K562 (cell line): ENCODE data around the gene TMEM89. TPM values are rescaled to one million over a fixed set of nuclear protein-coding genes. Genes with fewer than 3 reads are reported as not detected.

ENCODE experiments used
- ADNP ChIP-seq: fragments of 200-800 bp; sonication (Bioruptor generic); IDR thresholded peaks from 2 replicates; pipeline ENCODE4 v1.6.1; 2016; ENCODE audit warnings: missing genetic modification characterization, missing compliant biosample characterization
- BRCA1 ChIP-seq, 2 experiments: fragments of 450-650 bp in 1 of 2; sonication (generic) in 1 of 2; formaldehyde crosslinking in 1 of 2; IDR thresholded peaks; 2 replicates each; pipeline versions ENCODE4 v1.5.0 to v1.6.1; 2017 to 2020; ENCODE audit warnings: mild to moderate bottlenecking in 1 of 2, missing genetic modification reagents in 1 of 2
- GTF2E2 ChIP-seq: fragments of 200-800 bp; sonication (Bioruptor generic); IDR thresholded peaks from 2 replicates; pipeline ENCODE4 v1.6.1; 2016; ENCODE audit warnings: missing genetic modification characterization, missing compliant biosample characterization
- HSF4 ChIP-seq: fragments of 250-450 bp; sonication (Bioruptor Pico); IDR thresholded peaks from 2 replicates; pipeline ENCODE4 v2.1.2; 2022; ENCODE audit warnings: mild to moderate bottlenecking, moderate library complexity, borderline replicate concordance
- SMC3 ChIP-seq: conservative IDR thresholded peaks from 2 replicates; pipeline ENCODE4 v1.6.1; 2011; ENCODE audit warnings: low read depth, low read length, improper control_type of control experiment; ENCODE audit not compliant: insufficient read depth
- SNAPC5 ChIP-seq: fragments of 250-450 bp; sonication (Bioruptor Pico); IDR thresholded peaks from 2 replicates; pipeline ENCODE4 v1.8.0; 2021; ENCODE audit warnings: moderate library complexity, mild to moderate bottlenecking, inconsistent platforms
- ZBTB40 ChIP-seq, 2 experiments: fragments of 450-650 bp in 1 of 2; sonication (generic) in 1 of 2; formaldehyde crosslinking in 1 of 2; IDR thresholded peaks; 2 replicates each; pipeline versions ENCODE4 v1.7.1 to v1.9.0; 2016 to 2022; ENCODE audit warnings: inconsistent platforms in 1 of 2, mild to moderate bottlenecking in 1 of 2, missing genetic modification reagents in 1 of 2
- ZC3H8 ChIP-seq: fragments of 450-650 bp; IDR thresholded peaks from 2 replicates; pipeline ENCODE4 v1.6.1; 2017
- ZKSCAN1 ChIP-seq: fragments of 150-350 bp; IDR thresholded peaks from 2 replicates; pipeline ENCODE4 v1.6.1; 2016; ENCODE audit warnings: low read depth, low read length
- ZNF253 ChIP-seq: fragments of 250-450 bp; sonication (Bioruptor Pico); conservative IDR thresholded peaks from 2 replicates; pipeline ENCODE4 v1.6.1; 2021; ENCODE audit warnings: mild to moderate bottlenecking
- microRNA counts: library from miRNA; unstranded; fragments of <30 nt; microRNA quantifications from one replicate; lab custom pipeline; 2016
- microRNA-seq: library from miRNA; unstranded; fragments of <30 nt; microRNA quantifications from one replicate; pipeline ENCODE4, GENCODE V29; 2018; ENCODE audit warnings: borderline microRNAs expressed
- polyA plus RNA-seq, 8 experiments: library from polyadenylated mRNA; depleted of rRNA in 4 of 8; stranded (reverse) in 5 of 8; unstranded in 3 of 8; fragments of >200 nt; fragmentation: Nextera tagmentation in 2 of 8; fragmentation: Illumina TruSeq in 1 of 8; extraction: Ambion mirVana in 2 of 8; extraction: Trizol in 1 of 8; gene quantifications; 2 replicates each; pipeline versions ENCODE4 v1.2.1 to v1.2.3, GENCODE V29; 2011 to 2014; ENCODE audit warnings: inconsistent platforms in 1 of 8, missing spikeins in 1 of 8
- total RNA-seq, 7 experiments: library from RNA; depleted of rRNA in 6 of 7; stranded (reverse); fragments of >200 nt in 6 of 7; fragmentation: Illumina TruSeq in 2 of 7; extraction: Trizol in 2 of 7; gene quantifications; 2 replicates each; pipeline versions ENCODE4 v1.2.1 to v1.2.3, GENCODE V29; 2011 to 2021; ENCODE audit warnings: low replicate concordance in 1 of 7

The TMEM89 gene
- total and polyA plus RNA-seq, 9 of the 15 experiments (the other 6 are each of a cell fraction or from before 2014, with no cell fraction given): not detected

- no peak for TF ChIP-seq ZBTB40 (IDR thresholded peaks at IDR 0.05)
- TF ChIP-seq ZBTB40 (CRISPR knock-in tag; IDR thresholded peaks at IDR 0.05): no peak
- TF ChIP-seq HSF4: no peak
- TF ChIP-seq ADNP (tag): no peak
- TF ChIP-seq SMC3: no peak
- TF ChIP-seq ZC3H8: no peak
- no peak for TF ChIP-seq ZNF253
- no peak for TF ChIP-seq ZKSCAN1
- no peak for TF ChIP-seq SNAPC5 (CRISPR knock-in tag)
- TF ChIP-seq BRCA1 (IDR thresholded peaks at IDR 0.05): no peak
- no peak for TF ChIP-seq BRCA1 (CRISPR knock-in tag; IDR thresholded peaks at IDR 0.05)
- no peak for TF ChIP-seq GTF2E2
Observed at GRCh38 chr3:48571938-48572337, 49.6 kb downstream of the TMEM89 start (continued).

MicroRNAs encoded within 50 kb of the gene (microRNA counts, 767-probe panel; counts per million panel counts)
- microRNA hsa-miR-711 (lab: Ali Mortazavi, UCI): not detected

Small RNA genes within 50 kb of the gene (microRNA-seq; reads per million reads assigned to microRNA genes)
- gene MIR4793 (not detected), gene MIR711 (not detected)

Other genes starting within 250 kb of the TMEM89 start
Only the 7 nearest of the 15 such genes appear.
- 15.3 and 16.6 TPM in 2 replicates for gene PFKFB4, start 65.0 kb downstream of the TMEM89 start, total RNA-seq (2014; rRNA removed)
- gene PFKFB4, start 65.0 kb downstream of the TMEM89 start, total RNA-seq (2014; rRNA removed; fragmentation: Illumina TruSeq; extraction: Trizol): 9.6 and 11.3 TPM in 2 replicates
- gene PFKFB4, start 65.0 kb downstream of the TMEM89 start, total RNA-seq (2015; rRNA removed; fragmentation: Illumina TruSeq; extraction: Trizol): 12.9 and 14.7 TPM in 2 replicates
- 13.5 and 15.8 TPM in 2 replicates for gene PFKFB4, start 65.0 kb downstream of the TMEM89 start, total RNA-seq (2021)
- gene PFKFB4, start 65.0 kb downstream of the TMEM89 start, polyA plus RNA-seq (2011; rRNA removed): 56.3 and 71.4 TPM in 2 replicates
- 13.8 and 14.5 TPM in 2 replicates for gene PFKFB4, start 65.0 kb downstream of the TMEM89 start, polyA plus RNA-seq (2014; fragmentation: Illumina TruSeq; extraction: Trizol)
- gene PFKFB4, start 65.0 kb downstream of the TMEM89 start, polyA plus RNA-seq (2014; fragmentation: Nextera tagmentation; extraction: Ambion mirVana): 1 to 10 TPM in 1 of 2 experiments, under 1 TPM in 1; 0.92 to 1.6 TPM
- 13.2 and 14.0 TPM in 2 replicates for gene PFKFB4, start 65.0 kb downstream of the TMEM89 start, polyA plus RNA-seq (2014; rRNA removed)
- not detected in 2 replicates for gene UCN2, start 58.0 kb downstream of the TMEM89 start, total RNA-seq (2014; rRNA removed)
- not detected in 2 replicates for gene UCN2, start 58.0 kb downstream of the TMEM89 start, total RNA-seq (2014; rRNA removed; fragmentation: Illumina TruSeq; extraction: Trizol)
- not detected in 2 replicates for gene UCN2, start 58.0 kb downstream of the TMEM89 start, total RNA-seq (2015; rRNA removed; fragmentation: Illumina TruSeq; extraction: Trizol)
- 0.11 TPM in 1 of 2 replicates, not detected in the other for gene UCN2, start 58.0 kb downstream of the TMEM89 start, total RNA-seq (2021)
- 0.05 and 0.08 TPM in 2 replicates for gene UCN2, start 58.0 kb downstream of the TMEM89 start, polyA plus RNA-seq (2011; rRNA removed)
- gene UCN2, start 58.0 kb downstream of the TMEM89 start, polyA plus RNA-seq (2014; fragmentation: Illumina TruSeq; extraction: Trizol): not detected in 2 replicates
- not detected for gene UCN2, start 58.0 kb downstream of the TMEM89 start, polyA plus RNA-seq (2014; fragmentation: Nextera tagmentation; extraction: Ambion mirVana)
- not detected in 2 replicates for gene UCN2, start 58.0 kb downstream of the TMEM89 start, polyA plus RNA-seq (2014; rRNA removed)
- gene COL7A1, start 26.4 kb downstream of the TMEM89 start, total RNA-seq (2014; rRNA removed): 0.09 and 0.61 TPM in 2 replicates
- gene COL7A1, start 26.4 kb downstream of the TMEM89 start, total RNA-seq (2014; rRNA removed; fragmentation: Illumina TruSeq; extraction: Trizol): 0.03 TPM in 1 of 2 replicates, not detected in the other
- gene COL7A1, start 26.4 kb downstream of the TMEM89 start, total RNA-seq (2015; rRNA removed; fragmentation: Illumina TruSeq; extraction: Trizol): 0.14 and 0.38 TPM in 2 replicates
- gene COL7A1, start 26.4 kb downstream of the TMEM89 start, total RNA-seq (2021): 0.31 and 0.49 TPM in 2 replicates
- gene COL7A1, start 26.4 kb downstream of the TMEM89 start, polyA plus RNA-seq (2011; rRNA removed): 0.39 and 0.83 TPM in 2 replicates
- gene COL7A1, start 26.4 kb downstream of the TMEM89 start, polyA plus RNA-seq (2014; fragmentation: Illumina TruSeq; extraction: Trizol): 0.17 and 0.43 TPM in 2 replicates
- not detected for gene COL7A1, start 26.4 kb downstream of the TMEM89 start, polyA plus RNA-seq (2014; fragmentation: Nextera tagmentation; extraction: Ambion mirVana)
- gene COL7A1, start 26.4 kb downstream of the TMEM89 start, polyA plus RNA-seq (2014; rRNA removed): 0.28 and 0.66 TPM in 2 replicates
- 237 and 300 TPM in 2 replicates for gene UQCRC1, start 12.1 kb downstream of the TMEM89 start, total RNA-seq (2014; rRNA removed)
- 167 and 219 TPM in 2 replicates for gene UQCRC1, start 12.1 kb downstream of the TMEM89 start, total RNA-seq (2014; rRNA removed; fragmentation: Illumina TruSeq; extraction: Trizol)
- 249 and 268 TPM in 2 replicates for gene UQCRC1, start 12.1 kb downstream of the TMEM89 start, total RNA-seq (2015; rRNA removed; fragmentation: Illumina TruSeq; extraction: Trizol)
- gene UQCRC1, start 12.1 kb downstream of the TMEM89 start, total RNA-seq (2021): 288 and 299 TPM in 2 replicates
- gene UQCRC1, start 12.1 kb downstream of the TMEM89 start, polyA plus RNA-seq (2011; rRNA removed): 424 and 448 TPM in 2 replicates
- 253 and 318 TPM in 2 replicates for gene UQCRC1, start 12.1 kb downstream of the TMEM89 start, polyA plus RNA-seq (2014; fragmentation: Illumina TruSeq; extraction: Trizol)
- gene UQCRC1, start 12.1 kb downstream of the TMEM89 start, polyA plus RNA-seq (2014; fragmentation: Nextera tagmentation; extraction: Ambion mirVana): 100 to 1,000 TPM; 125 to 181 TPM
- 274 and 293 TPM in 2 replicates for gene UQCRC1, start 12.1 kb downstream of the TMEM89 start, polyA plus RNA-seq (2014; rRNA removed)
- gene SLC26A6, start 13.7 kb upstream of the TMEM89 start, total RNA-seq (2014; rRNA removed): 14.8 and 22.2 TPM in 2 replicates
- 7.1 and 10.5 TPM in 2 replicates for gene SLC26A6, start 13.7 kb upstream of the TMEM89 start, total RNA-seq (2014; rRNA removed; fragmentation: Illumina TruSeq; extraction: Trizol)
- 11.9 and 12.4 TPM in 2 replicates for gene SLC26A6, start 13.7 kb upstream of the TMEM89 start, total RNA-seq (2015; rRNA removed; fragmentation: Illumina TruSeq; extraction: Trizol)
- 26.5 and 27.2 TPM in 2 replicates for gene SLC26A6, start 13.7 kb upstream of the TMEM89 start, total RNA-seq (2021)
- gene SLC26A6, start 13.7 kb upstream of the TMEM89 start, polyA plus RNA-seq (2011; rRNA removed): 20.4 and 42.8 TPM in 2 replicates
- 19.7 and 21.0 TPM in 2 replicates for gene SLC26A6, start 13.7 kb upstream of the TMEM89 start, polyA plus RNA-seq (2014; fragmentation: Illumina TruSeq; extraction: Trizol)
- gene SLC26A6, start 13.7 kb upstream of the TMEM89 start, polyA plus RNA-seq (2014; fragmentation: Nextera tagmentation; extraction: Ambion mirVana): 1 to 10 TPM; 2.1 to 4.5 TPM
- gene SLC26A6, start 13.7 kb upstream of the TMEM89 start, polyA plus RNA-seq (2014; rRNA removed): 24.8 and 26.6 TPM in 2 replicates
- 0.64 and 0.98 TPM in 2 replicates for gene CELSR3, start 41.1 kb upstream of the TMEM89 start, total RNA-seq (2014; rRNA removed)
- gene CELSR3, start 41.1 kb upstream of the TMEM89 start, total RNA-seq (2014; rRNA removed; fragmentation: Illumina TruSeq; extraction: Trizol): 0.47 and 0.48 TPM in 2 replicates
- gene CELSR3, start 41.1 kb upstream of the TMEM89 start, total RNA-seq (2015; rRNA removed; fragmentation: Illumina TruSeq; extraction: Trizol): 0.76 and 0.79 TPM in 2 replicates
- 1.6 and 2.1 TPM in 2 replicates for gene CELSR3, start 41.1 kb upstream of the TMEM89 start, total RNA-seq (2021)
- 0.84 and 0.93 TPM in 2 replicates for gene CELSR3, start 41.1 kb upstream of the TMEM89 start, polyA plus RNA-seq (2011; rRNA removed)
- 1.1 and 1.5 TPM in 2 replicates for gene CELSR3, start 41.1 kb upstream of the TMEM89 start, polyA plus RNA-seq (2014; fragmentation: Illumina TruSeq; extraction: Trizol)
- under 1 TPM; 0.10 to 0.20 TPM for gene CELSR3, start 41.1 kb upstream of the TMEM89 start, polyA plus RNA-seq (2014; fragmentation: Nextera tagmentation; extraction: Ambion mirVana)
- 1.3 and 2.7 TPM in 2 replicates for gene CELSR3, start 41.1 kb upstream of the TMEM89 start, polyA plus RNA-seq (2014; rRNA removed)
- gene NCKIPSD, start 64.1 kb upstream of the TMEM89 start, total RNA-seq (2014; rRNA removed): 12.3 and 18.7 TPM in 2 replicates
- gene NCKIPSD, start 64.1 kb upstream of the TMEM89 start, total RNA-seq (2014; rRNA removed; fragmentation: Illumina TruSeq; extraction: Trizol): 4.1 and 6.3 TPM in 2 replicates
- gene NCKIPSD, start 64.1 kb upstream of the TMEM89 start, total RNA-seq (2015; rRNA removed; fragmentation: Illumina TruSeq; extraction: Trizol): 9.7 and 10.0 TPM in 2 replicates
- 17.3 and 20.1 TPM in 2 replicates for gene NCKIPSD, start 64.1 kb upstream of the TMEM89 start, total RNA-seq (2021)
- 24.4 and 35.6 TPM in 2 replicates for gene NCKIPSD, start 64.1 kb upstream of the TMEM89 start, polyA plus RNA-seq (2011; rRNA removed)
- 15.0 and 16.2 TPM in 2 replicates for gene NCKIPSD, start 64.1 kb upstream of the TMEM89 start, polyA plus RNA-seq (2014; fragmentation: Illumina TruSeq; extraction: Trizol)
- gene NCKIPSD, start 64.1 kb upstream of the TMEM89 start, polyA plus RNA-seq (2014; fragmentation: Nextera tagmentation; extraction: Ambion mirVana): 1 to 10 TPM in 1 of 2 experiments, under 1 TPM in 1; 0.49 to 1.7 TPM
- gene NCKIPSD, start 64.1 kb upstream of the TMEM89 start, polyA plus RNA-seq (2014; rRNA removed): 17.8 and 21.4 TPM in 2 replicates